DMS153 treated with DMSO at 0.1 percent for 48 hours (cell line): ENCODE results near the gene SHB.

Experiments used
- DNase-seq: peaks from one replicate; lab custom pipeline; 2025; ENCODE audit not compliant: unreplicated experiment; lab: John Stamatoyannopoulos, UW

SHB gene

GRCh38 chr9:38043931-38044623 lies 24.9 kb downstream of the SHB start:
- DNase-seq: no peak

- DNase-seq: no peak
These were observed 26.2 kb downstream of the SHB start for GRCh38 chr9:38042626-38043357.

- no peak for DNase-seq
These were observed 27.3 kb downstream of the SHB start for GRCh38 chr9:38041564-38042243.

GRCh38 chr9:38039907-38040682 lies 28.9 kb downstream of the SHB start:
- no peak for DNase-seq

- no peak for DNase-seq
These were observed 29.7 kb downstream of the SHB start for GRCh38 chr9:38039090-38039906.

- DNase-seq: no peak
These were observed 30.5 kb downstream of the SHB start for GRCh38 chr9:38038307-38039089.

- no peak for DNase-seq
These were observed 31.1 kb downstream of the SHB start for GRCh38 chr9:38037981-38038306.

GRCh38 chr9:38036359-38037084 lies 32.5 kb downstream of the SHB start:
- no peak for DNase-seq

GRCh38 chr9:38035873-38036272 lies 33.2 kb downstream of the SHB start:
- DNase-seq: no peak

- DNase-seq: no peak
These were observed 35.1 kb downstream of the SHB start for GRCh38 chr9:38033941-38034340.

- no peak for DNase-seq
These were observed 36.5 kb downstream of the SHB start for GRCh38 chr9:38032266-38033110.

GRCh38 chr9:38031594-38031993 lies 37.4 kb downstream of the SHB start:
- no peak for DNase-seq

- DNase-seq: no peak
These were observed 38.4 kb downstream of the SHB start for GRCh38 chr9:38030658-38031057.

- DNase-seq: no peak
These were observed 39.0 kb downstream of the SHB start for GRCh38 chr9:38029915-38030638.

- DNase-seq: no peak
These were observed 41.3 kb downstream of the SHB start for GRCh38 chr9:38027714-38028113.

GRCh38 chr9:38026840-38027527 lies 42.0 kb downstream of the SHB start:
- DNase-seq: peak; percentile 39
